ENCODE measurements around the gene TUT7.

GRCh38 chr9:86242071-86242470 is 112.1 kb downstream of the TUT7 start:
- TF ChIP-seq CTCF (IDR thresholded peaks at IDR 0.05) (no peak), POLR2A (IDR thresholded peaks at IDR 0.05) (no peak), POLR2AphosphoS5 (IDR thresholded peaks at IDR 0.05) (no peak), EP300 (IDR thresholded peaks at IDR 0.05) (no peak)
